ENCODE results near the gene SEMA6A.

Gene SEMA6A

DNA sequence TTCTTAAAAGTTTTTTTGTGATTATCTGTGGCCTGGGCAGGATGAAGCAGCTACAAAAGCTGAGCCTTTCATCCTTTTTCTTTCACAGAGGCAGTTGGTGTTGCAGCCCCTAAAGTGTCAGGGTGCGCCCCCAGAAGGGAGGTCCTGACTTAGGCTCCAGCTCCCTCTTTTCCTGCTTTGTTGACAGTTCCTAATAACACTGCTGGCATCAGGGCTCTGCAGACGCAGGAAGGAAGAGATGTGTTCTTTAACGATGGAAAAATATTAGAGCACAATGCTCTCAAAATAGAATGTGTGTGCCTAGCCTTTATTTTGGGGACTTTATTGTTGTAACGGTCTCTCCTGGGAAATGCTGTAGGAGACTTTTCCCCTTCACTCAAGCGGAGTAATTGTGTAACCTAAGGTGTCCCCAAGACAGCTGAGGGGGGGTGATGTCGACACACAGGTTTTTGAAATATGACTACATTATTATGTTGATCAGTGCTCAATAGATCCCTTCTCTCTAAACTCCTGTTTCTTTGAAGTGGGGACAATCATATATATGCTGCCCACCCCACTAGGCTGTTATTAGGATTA is 135.6 kb downstream of the SEMA6A start:
- in situ Hi-C loops (cut with HindIII; ENCODE audit: low sequenced_read_pairs): no loop called here
- DNase-seq (ENCODE audit: low read depth): no peak

DNA sequence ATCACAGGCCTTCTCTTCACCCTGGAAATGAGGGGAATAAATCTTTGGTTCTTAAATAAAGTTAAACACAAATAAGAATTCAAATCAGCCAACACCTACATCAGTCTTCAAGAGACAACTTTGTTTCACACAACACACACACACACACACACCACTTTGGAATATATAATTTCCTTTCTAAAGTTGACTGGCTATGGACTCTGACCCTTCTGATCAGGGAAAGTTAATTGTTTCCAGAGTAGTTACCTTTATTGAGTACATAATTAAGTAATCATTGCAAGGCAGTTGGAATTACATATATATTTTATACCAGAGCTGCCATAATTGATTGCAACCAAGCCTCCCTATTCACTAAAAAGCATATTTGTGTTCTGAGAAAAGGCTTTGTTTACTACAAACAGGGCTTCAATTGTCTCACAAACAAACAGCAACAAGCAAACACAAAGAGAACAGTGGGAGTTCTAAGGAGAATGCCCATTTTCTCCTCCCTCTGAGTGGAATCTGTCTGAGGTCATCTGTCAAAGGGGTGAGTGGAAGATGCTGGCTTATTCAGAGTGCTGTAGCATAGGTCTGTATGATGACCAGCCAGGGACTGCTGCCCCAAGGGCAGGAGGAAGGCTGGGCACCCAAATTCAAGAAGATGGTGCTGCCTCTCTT is 136.6 kb downstream of the SEMA6A start:
- DNase-seq (ENCODE audit: low read depth): no peak
- in situ Hi-C loops (cut with HindIII; ENCODE audit: low sequenced_read_pairs): no loop called here
- H3K4me3 ChIP-seq (ENCODE audit: low read depth, low read length): no peak overlapping the region
- TF ChIP-seq, protein P1, sequence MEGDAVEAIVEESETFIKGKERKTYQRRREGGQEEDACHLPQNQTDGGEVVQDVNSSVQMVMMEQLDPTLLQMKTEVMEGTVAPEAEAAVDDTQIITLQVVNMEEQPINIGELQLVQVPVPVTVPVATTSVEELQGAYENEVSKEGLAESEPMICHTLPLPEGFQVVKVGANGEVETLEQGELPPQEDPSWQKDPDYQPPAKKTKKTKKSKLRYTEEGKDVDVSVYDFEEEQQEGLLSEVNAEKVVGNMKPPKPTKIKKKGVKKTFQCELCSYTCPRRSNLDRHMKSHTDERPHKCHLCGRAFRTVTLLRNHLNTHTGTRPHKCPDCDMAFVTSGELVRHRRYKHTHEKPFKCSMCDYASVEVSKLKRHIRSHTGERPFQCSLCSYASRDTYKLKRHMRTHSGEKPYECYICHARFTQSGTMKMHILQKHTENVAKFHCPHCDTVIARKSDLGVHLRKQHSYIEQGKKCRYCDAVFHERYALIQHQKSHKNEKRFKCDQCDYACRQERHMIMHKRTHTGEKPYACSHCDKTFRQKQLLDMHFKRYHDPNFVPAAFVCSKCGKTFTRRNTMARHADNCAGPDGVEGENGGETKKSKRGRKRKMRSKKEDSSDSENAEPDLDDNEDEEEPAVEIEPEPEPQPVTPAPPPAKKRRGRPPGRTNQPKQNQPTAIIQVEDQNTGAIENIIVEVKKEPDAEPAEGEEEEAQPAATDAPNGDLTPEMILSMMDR (IDR thresholded peaks at IDR 0.05; ENCODE audit: low read depth, low read length, missing control alignments): no peak

More for the DNA sequence above, 135.6 kb downstream of the SEMA6A start:
- TF ChIP-seq, protein P1 (IDR thresholded peaks at IDR 0.05; ENCODE audit: low read depth, low read length, missing control alignments): no peak
- no peak overlapping the region for H3K4me3 ChIP-seq (ENCODE audit: low read depth, low read length)

DNA sequence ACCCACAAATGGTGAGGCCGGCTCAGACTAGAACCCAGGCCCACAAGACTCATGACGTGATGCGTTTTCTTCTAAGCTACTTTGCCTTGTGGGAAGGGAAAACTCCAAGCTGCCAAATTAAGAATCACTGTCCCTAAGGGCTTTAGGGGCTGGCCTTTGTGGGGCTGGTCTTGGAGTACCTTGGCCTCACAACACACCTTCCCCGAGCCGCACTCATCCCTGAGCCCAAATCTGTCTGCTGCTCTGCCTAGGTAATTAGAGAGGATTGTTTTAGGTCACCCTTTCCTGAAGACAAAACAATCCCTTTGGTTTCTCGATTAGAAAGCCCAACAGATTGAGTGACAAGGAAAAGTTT is 137.3 kb downstream of the SEMA6A start:
- H3K4me3 ChIP-seq (ENCODE audit: low read depth, low read length): no peak overlapping the region
- in situ Hi-C loops (cut with HindIII; ENCODE audit: low sequenced_read_pairs): no loop called here
- no peak for DNase-seq (ENCODE audit: low read depth)
- TF ChIP-seq, protein P1 (IDR thresholded peaks at IDR 0.05; ENCODE audit: low read depth, low read length, missing control alignments): no peak

DNA sequence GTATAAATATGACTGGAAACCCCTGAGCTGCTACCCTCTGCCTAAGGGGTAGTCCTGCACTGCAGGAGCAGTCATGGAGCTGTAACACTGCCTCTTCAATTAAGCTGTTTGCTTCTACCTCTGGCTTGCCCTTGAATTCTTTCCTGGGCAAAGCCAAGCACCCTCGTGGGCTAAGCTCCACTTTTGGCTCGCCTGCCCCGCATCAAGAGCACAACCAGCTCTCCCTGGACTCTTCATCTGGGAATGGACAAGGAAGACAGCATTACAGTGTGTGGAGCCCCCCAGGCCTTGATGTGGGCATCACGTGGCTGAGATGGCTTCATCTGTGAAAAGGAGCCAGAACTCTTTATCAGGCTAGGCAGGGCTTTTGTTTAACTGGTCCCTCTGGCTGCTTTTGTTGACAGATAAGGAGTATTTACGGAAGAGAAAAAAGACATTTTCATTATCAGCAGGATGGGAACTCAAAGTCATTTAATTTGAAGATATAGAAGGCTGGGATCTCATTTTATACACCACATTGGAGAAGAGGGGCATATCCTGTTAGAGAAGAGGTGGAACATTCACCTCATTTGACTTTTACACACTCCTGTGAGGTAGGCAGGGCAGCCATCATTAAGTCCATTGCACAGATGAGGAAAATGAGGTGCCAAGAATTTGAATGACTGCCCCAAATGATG is 137.8 kb downstream of the SEMA6A start:
- no peak overlapping the region for H3K4me3 ChIP-seq (ENCODE audit: low read depth, low read length)
- no peak for DNase-seq (ENCODE audit: low read depth)
- in situ Hi-C loops (cut with HindIII; ENCODE audit: low sequenced_read_pairs): no loop called here
- TF ChIP-seq, protein P1 (IDR thresholded peaks at IDR 0.05; ENCODE audit: low read depth, low read length, missing control alignments): no peak

DNA sequence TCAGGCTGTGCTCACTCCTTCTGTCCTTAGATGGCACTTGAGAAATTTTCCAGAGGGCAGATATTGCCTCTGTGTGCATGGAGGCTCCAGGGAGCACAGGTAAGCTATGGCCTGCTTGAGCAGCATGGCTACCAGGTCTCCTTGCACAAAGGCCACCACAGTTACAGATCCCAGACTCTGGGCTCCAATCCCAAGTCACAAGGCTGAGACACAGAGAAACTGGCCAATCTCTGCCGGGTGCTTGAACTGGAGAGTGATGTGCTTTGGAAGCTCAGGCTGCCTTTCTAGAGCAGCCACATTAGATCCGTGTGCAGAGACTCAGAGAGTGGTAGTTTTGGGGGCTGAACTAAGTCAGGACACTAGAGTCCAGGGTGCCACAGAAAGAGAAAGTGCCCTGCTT is 145.7 kb downstream of the SEMA6A start:
- no peak for DNase-seq (ENCODE audit: low read depth)
- TF ChIP-seq, protein P1 (IDR thresholded peaks at IDR 0.05; ENCODE audit: low read depth, low read length, missing control alignments): no peak
- in situ Hi-C loops (cut with HindIII; ENCODE audit: low sequenced_read_pairs): no loop called here
- no peak overlapping the region for H3K4me3 ChIP-seq (ENCODE audit: low read depth, low read length)

DNA sequence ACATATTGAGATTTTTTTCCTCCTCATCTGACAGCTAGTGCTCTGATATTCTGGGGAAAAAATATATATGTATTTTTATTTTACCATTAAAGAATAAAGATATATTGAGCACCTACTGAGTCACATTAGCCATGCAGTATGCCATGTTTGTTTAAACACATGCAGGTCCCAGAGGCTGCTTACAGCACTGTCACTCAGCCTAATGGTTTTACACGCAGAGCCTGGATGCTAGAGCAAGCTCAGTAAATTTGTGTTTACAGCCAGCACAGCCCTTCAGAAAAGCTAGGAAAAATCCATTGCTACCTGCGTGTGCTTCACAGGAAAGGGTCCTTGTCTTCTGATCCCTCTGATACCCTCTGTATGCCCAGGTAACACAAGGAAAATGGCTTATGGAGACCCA is 146.2 kb downstream of the SEMA6A start:
- H3K4me3 ChIP-seq (ENCODE audit: low read depth, low read length): no peak overlapping the region
- no peak for DNase-seq (ENCODE audit: low read depth)
- TF ChIP-seq, protein P1 (IDR thresholded peaks at IDR 0.05; ENCODE audit: low read depth, low read length, missing control alignments): no peak
- in situ Hi-C loops (cut with HindIII; ENCODE audit: low sequenced_read_pairs): no loop called here

All from astrocyte of the cerebellum (primary cell).